ENCODE data around the gene CDC27.
A peak's percentile ranks its signal among the peaks of the same experiment; 100 is the strongest.

The CDC27 gene

DNA sequence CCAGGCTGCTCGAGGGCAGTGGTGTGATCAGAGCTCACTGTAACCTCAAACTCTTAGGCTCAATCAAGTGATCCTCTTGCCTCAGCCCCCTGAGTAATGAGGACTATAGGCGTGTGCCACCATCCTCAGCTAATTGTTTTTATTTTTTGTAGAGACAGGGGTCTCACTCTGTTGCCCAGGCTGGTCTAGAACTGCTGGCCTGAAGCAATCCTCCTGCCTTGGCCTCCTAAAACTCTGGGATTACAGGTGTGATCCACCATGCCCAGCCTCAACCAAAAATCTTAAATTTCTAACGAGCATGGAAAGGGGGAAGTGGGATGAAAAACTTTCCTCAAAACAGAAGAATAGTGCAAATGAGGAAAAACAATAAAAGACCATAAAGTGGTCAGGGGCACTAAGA lies 92.8 kb downstream of the CDC27 start:
- H3K27ac ChIP-seq, result no peak overlapping the region
- TF ChIP-seq ZFX (IDR thresholded peaks at IDR 0.05; ENCODE audit: borderline replicate concordance), result no peak
- TF ChIP-seq, protein P1, sequence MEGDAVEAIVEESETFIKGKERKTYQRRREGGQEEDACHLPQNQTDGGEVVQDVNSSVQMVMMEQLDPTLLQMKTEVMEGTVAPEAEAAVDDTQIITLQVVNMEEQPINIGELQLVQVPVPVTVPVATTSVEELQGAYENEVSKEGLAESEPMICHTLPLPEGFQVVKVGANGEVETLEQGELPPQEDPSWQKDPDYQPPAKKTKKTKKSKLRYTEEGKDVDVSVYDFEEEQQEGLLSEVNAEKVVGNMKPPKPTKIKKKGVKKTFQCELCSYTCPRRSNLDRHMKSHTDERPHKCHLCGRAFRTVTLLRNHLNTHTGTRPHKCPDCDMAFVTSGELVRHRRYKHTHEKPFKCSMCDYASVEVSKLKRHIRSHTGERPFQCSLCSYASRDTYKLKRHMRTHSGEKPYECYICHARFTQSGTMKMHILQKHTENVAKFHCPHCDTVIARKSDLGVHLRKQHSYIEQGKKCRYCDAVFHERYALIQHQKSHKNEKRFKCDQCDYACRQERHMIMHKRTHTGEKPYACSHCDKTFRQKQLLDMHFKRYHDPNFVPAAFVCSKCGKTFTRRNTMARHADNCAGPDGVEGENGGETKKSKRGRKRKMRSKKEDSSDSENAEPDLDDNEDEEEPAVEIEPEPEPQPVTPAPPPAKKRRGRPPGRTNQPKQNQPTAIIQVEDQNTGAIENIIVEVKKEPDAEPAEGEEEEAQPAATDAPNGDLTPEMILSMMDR (IDR thresholded peaks at IDR 0.05), result no peak

GRCh38 chr17:47095268-47095667 lies 93.8 kb downstream of the CDC27 start:
- TF ChIP-seq, protein P1 (IDR thresholded peaks at IDR 0.05), result no peak
- no peak for TF ChIP-seq ZFX (IDR thresholded peaks at IDR 0.05; ENCODE audit: borderline replicate concordance)
- no peak overlapping the region for H3K27ac ChIP-seq

DNA sequence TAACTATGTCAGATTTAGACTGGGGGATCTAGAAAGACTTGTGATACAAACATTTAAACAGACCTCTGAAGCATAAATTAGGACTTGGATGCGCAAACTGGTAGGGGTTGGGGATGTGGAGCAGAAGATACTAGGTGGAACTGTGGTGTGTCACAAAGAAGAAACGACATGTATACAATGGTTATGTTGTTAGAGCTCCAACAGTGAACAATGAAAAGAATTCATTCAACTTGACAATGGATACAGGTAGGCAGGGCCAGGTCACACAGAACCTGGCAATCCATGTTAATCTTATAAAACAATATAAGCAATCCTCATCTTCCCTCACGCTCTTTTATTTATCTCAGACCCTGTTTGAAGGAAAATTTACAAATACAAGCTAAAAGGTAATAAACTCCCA lies 102.0 kb downstream of the CDC27 start:
- TF ChIP-seq ZFX (IDR thresholded peaks at IDR 0.05; ENCODE audit: borderline replicate concordance), result no peak
- TF ChIP-seq, protein P1 (IDR thresholded peaks at IDR 0.05), result no peak
- H3K27ac ChIP-seq, result no peak overlapping the region

GRCh38 chr17:47085736-47086135 lies 103.4 kb downstream of the CDC27 start:
- no peak for TF ChIP-seq ZFX (IDR thresholded peaks at IDR 0.05; ENCODE audit: borderline replicate concordance)
- TF ChIP-seq, protein P1 (IDR thresholded peaks at IDR 0.05), result no peak
- no peak overlapping the region for H3K27ac ChIP-seq

DNA sequence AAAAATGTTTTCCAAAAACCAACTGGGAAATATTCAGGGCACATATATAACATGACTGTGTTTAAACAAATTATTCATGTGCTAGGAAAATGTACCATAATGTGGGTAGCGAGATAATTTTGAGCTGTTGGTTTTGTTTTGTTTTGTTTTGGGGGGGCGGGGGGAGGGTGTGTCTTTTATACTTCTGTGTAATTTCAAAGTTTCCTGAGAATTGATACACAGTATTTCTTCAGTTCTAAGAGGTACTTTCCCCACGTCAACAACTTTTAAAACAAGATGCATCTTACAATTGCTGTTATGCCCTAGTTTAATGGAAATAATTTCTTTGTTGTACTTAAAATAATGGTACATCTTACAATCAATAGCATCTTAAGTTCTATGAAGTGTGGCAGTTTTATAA lies 110.3 kb downstream of the CDC27 start:
- no peak for TF ChIP-seq ZFX (IDR thresholded peaks at IDR 0.05; ENCODE audit: borderline replicate concordance)
- TF ChIP-seq, protein P1 (IDR thresholded peaks at IDR 0.05), result no peak
- no peak overlapping the region for H3K27ac ChIP-seq

- no peak for TF ChIP-seq ZFX (IDR thresholded peaks at IDR 0.05; ENCODE audit: borderline replicate concordance)
- TF ChIP-seq, protein P1 (IDR thresholded peaks at IDR 0.05), result no peak
- H3K27ac ChIP-seq, result no peak overlapping the region
Measured at GRCh38 chr17:47077576-47077975, 111.5 kb downstream of the CDC27 start.

DNA sequence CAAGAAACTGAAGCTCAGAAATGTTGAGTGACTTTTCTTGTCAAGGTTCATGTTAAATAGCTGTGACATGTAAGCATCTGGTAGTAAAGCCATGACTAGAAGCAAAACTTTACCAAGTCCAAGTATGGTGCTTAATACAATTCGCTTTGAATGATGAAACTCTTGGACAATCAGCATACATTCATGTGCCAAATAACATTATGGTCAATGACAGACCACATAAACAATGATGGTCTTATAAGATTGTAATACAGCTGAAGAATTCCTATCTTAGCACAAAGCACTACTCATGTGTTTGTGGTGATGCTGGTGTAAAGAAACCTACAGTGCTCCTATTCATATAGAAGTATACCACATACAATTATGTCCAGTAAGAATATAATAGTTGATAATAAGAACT lies 112.9 kb downstream of the CDC27 start:
- TF ChIP-seq, protein P1 (IDR thresholded peaks at IDR 0.05), result no peak
- TF ChIP-seq ZFX (IDR thresholded peaks at IDR 0.05; ENCODE audit: borderline replicate concordance), result no peak
- no peak overlapping the region for H3K27ac ChIP-seq

GRCh38 chr17:47074361-47074760 lies 114.7 kb downstream of the CDC27 start:
- peak overlapping the region; percentile 50 for H3K27ac ChIP-seq

DNA sequence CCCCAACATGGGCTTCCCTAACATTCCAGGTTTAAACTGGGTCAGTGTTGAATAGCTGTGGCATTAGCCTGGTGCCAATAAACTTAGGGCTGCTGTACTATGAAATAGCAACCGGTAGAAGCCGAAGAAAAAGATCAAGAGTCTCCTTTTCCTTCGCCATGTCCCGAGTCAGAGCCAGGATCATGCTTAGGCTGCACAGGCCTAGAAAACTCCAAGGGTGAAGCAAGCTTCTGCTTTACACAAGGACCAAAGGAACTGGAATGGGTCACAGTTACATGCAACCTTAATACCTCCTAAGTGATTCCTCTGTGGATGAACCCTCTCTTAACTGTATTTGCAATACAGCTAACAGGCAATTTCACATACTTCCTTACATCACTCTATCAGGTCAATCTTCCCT lies 115.5 kb downstream of the CDC27 start:
- H3K27ac ChIP-seq, result peak overlapping the region; percentile 50; the same call in 1 of the 2 replicates
